ENCODE data around the gene MRPS2. TPM values are rescaled to one million over a fixed set of nuclear protein-coding genes. Genes with fewer than 3 reads are reported as not detected.

The MRPS2 gene
- total and polyA plus RNA-seq, 2 donors (not counting 3 experiments of a cell fraction or from before 2014, with no cell fraction given) = 50.8 to 231 TPM

DNA sequence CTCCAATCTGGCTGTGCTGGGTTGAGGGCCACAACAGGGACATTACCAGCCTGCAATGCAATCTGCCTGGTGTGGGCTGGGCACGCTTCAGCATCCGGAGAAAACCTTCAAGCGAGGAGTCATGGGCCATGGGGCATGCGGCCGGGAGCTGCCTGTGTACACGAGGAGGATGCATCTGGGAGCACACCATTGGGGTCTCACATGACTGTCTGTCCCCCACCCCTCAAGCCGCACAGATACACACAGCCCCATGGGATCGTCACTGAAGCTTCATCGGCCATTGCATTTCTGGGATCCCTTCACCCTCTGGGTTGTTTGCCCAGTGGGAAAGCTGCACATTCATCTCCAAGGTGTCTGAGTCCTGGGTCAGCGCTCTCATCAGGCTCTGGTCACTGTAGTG, 30.6 kb downstream of the MRPS2 start:
- H3K4me1 ChIP-seq (ENCODE audit: control insufficient read depth, extremely low read depth, insufficient read depth, low read length) = no peaks in the 10 kb centered on the region
- H3K27ac ChIP-seq (ENCODE audit: insufficient read depth, low read depth, low read length) = no peak overlapping the region
- ChIA-PET POLR2A (no interaction called here), CTCF (no interaction called here)
- TF ChIP-seq POLR2AphosphoS5 (IDR thresholded peaks at IDR 0.05; ENCODE audit: insufficient read depth, low read depth, low read length) (no peak), POLR2A (IDR thresholded peaks at IDR 0.05; ENCODE audit: low read depth, low read length) (no peak), MYC (IDR thresholded peaks at IDR 0.05; ENCODE audit: low read depth, low read length) (no peak), EZH2 (IDR thresholded peaks at IDR 0.05; ENCODE audit: borderline replicate concordance, low read depth, low read length, severe bottlenecking) (no peak), MAX (IDR thresholded peaks at IDR 0.05; ENCODE audit: insufficient read depth, insufficient read length) (no peak), GATA2 (IDR thresholded peaks at IDR 0.05; ENCODE audit: insufficient read depth, insufficient read length, low read depth, low read length) (no peak), CTCF (IDR thresholded peaks at IDR 0.05; ENCODE audit: extremely low read depth in 1 of 2, insufficient read depth in 1 of 2, low read depth in 1 of 2, low read length in 2 of 2) (no peak), JUN (IDR thresholded peaks at IDR 0.05; ENCODE audit: borderline replicate concordance, insufficient read depth, insufficient read length, low read depth) (no peak), FOS (IDR thresholded peaks at IDR 0.05; ENCODE audit: borderline replicate concordance, insufficient read depth, low read length) (no peak)
- H3K9me1 ChIP-seq (replicated peaks; ENCODE audit: control insufficient read depth, extremely low read depth, insufficient read depth, low read length) = no peaks in the 10 kb centered on the region
- no TSS peak for BruUV-seq (replicated peaks)
- no peak overlapping the region for H3K4me3 ChIP-seq (replicated peaks in 1 of 3; ENCODE audit: insufficient read depth in 1 of 3, low read depth in 1 of 3, low read length in 3 of 3)
- FAIRE-seq = no peak
- no peak overlapping the region for H2AFZ ChIP-seq (ENCODE audit: low read depth, low read length)
- dilution Hi-C loops (cut with MboI; ENCODE audit: extremely low pct_ligation_motif_present, low sequenced_read_pairs) (no loop called here), intact Hi-C loops (cut with micrococcal nuclease) (no loop called here)
- H3K36me3 ChIP-seq (ENCODE audit: control insufficient read depth in 2 of 2, extremely low read depth in 1 of 2, insufficient read depth in 2 of 2, low read length in 2 of 2) = no peaks in the 10 kb centered on the region
- H3K79me2 ChIP-seq (ENCODE audit: control insufficient read depth, insufficient read depth, low read length) = no peaks in the 10 kb centered on the region
- H3K9me3 ChIP-seq (replicated peaks; ENCODE audit: control insufficient read depth, insufficient read depth, low read length) = no peaks in the 10 kb centered on the region
- no peaks in the 10 kb centered on the region for H4K20me1 ChIP-seq (replicated peaks; ENCODE audit: control insufficient read depth, extremely low read depth, insufficient read depth, low read length)
- H3K4me2 ChIP-seq (ENCODE audit: insufficient read depth, low read length) = no peak overlapping the region
- H3K27me3 ChIP-seq (ENCODE audit: control insufficient read depth in 2 of 2, insufficient read depth in 2 of 2, low read length in 2 of 2) = peaks cover 0 to 2% of the 10 kb centered on the region in 2 experiments
- no peak overlapping the region for H3K9ac ChIP-seq (replicated peaks; ENCODE audit: extremely low read depth, insufficient read depth, low read length)
- DNase-seq (ENCODE audit: low read depth, low spot score) = no peak

All from endothelial cell of umbilical vein (primary cell).